Smooth muscle cell of the brain vasculature (primary cell): ENCODE measurements around the gene FGF2.

ENCODE experiments used
- DNase-seq: peaks from one replicate; pipeline ENCODE4 v3.0.0-alpha.2; 2012; ENCODE audit warnings: low read depth, low spot score

Gene FGF2

DNA sequence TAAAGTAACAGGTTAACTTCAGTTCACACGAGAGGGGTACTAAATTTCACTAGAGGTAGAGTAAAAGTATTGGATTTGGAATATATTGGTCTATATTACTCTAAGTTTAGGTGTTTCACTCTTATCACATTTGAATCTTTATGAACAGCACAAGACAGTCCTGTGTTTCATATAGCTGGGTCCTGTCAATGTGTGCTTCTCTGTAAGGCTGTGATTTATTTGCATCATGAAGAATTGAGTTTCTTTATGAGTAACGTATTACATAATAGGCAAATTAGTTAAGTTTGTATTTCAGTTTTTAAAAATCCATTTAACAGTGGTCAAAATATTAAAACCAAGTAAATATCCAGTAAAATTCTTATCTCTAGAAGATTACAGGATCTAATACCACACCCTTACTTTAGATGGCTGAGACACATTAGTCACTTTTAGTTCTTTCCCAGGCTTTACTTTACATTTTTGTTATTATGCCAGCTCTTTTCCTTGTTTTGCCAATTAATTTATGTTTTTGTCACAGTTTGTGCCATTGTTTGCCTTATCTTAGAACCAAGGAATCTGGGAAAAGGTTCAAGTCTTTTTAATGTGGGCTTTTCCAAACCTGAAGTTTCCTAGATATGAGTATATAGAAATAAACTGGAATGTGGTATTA is 63.6 kb downstream of the FGF2 start:
- DNase-seq: no peak

GRCh38 chr4:122894827-122895226 is 68.2 kb downstream of the FGF2 start:
- no peak for DNase-seq

DNA sequence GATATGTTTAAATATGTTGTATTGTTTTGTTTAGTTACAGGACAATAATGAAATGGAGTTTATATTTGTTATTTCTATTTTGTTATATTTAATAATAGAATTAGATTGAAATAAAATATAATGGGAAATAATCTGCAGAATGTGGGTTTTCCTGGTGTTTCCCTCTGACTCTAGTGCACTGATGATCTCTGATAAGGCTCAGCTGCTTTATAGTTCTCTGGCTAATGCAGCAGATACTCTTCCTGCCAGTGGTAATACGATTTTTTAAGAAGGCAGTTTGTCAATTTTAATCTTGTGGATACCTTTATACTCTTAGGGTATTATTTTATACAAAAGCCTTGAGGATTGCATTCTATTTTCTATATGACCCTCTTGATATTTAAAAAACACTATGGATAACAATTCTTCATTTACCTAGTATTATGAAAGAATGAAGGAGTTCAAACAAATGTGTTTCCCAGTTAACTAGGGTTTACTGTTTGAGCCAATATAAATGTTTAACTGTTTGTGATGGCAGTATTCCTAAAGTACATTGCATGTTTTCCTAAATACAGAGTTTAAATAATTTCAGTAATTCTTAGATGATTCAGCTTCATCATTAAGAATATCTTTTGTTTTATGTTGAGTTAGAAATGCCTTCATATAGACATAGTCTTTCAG is 68.8 kb downstream of the FGF2 start:
- DNase-seq: no peak

DNA sequence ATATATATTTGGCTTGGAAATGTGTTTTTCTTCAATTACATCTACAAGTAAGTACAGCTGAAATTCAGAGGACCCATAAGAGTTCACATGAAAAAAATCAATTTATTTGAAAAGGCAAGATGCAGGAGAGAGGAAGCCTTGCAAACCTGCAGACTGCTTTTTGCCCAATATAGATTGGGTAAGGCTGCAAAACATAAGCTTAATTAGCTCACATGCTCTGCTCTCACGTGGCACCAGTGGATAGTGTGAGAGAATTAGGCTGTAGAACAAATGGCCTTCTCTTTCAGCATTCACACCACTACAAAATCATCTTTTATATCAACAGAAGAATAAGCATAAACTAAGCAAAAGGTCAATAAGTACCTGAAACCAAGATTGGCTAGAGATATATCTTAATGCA is 69.6 kb downstream of the FGF2 start:
- DNase-seq: no peak

DNA sequence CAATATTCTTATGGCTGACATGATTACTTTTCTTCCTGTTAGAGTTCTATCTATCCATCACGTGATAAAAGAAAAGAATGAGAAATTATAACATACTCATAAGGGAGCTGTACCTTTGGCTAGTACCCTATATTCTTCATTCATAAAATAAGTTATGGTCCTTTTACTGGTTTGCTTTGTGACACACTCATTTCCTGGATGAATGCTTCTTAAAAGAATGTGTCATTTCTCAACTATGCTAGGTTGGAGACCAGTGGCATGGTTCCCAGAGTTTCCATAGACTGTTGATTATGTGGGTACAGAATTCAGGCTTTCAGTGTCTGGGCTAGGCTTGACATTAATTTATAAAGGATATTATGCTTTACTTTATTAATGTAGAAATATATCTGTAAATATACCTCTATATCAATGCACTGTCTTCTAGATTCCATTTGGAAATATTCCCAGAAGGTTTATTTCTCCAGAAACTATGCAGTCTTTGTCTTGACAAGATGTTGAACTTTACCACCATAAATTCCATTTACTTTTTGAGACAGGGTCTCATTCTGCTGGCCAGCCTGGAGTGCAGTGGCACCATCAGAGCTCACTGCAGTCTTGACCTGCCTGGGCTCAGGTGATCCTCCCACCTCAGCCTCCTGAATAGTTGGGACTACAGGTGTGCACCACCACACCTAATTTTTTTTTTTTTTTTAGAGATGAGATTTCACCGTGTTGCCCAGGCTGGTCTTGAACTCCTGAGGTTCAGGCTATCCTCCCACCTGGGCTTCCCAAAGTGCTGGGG is 71.9 kb downstream of the FGF2 start:
- no peak for DNase-seq

DNA sequence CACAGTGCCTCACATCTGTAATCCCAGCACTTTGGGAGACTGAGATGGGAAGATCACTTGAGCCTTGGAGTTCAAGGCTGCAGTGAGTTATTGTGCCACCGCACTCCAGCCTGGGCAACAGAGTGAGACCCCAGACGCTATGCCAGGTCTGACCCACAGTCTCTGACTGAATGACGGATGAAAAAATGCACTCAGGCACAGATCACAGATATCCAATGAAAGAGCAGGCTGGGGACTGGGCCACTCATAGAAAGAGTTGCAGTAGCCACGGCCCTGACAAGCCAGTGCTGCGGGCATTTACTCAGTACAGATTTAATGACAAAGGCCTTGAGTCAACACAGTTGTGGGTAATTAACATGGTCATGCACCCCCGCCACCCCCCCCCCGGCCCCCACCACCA is 73.1 kb downstream of the FGF2 start:
- no peak for DNase-seq

DNA sequence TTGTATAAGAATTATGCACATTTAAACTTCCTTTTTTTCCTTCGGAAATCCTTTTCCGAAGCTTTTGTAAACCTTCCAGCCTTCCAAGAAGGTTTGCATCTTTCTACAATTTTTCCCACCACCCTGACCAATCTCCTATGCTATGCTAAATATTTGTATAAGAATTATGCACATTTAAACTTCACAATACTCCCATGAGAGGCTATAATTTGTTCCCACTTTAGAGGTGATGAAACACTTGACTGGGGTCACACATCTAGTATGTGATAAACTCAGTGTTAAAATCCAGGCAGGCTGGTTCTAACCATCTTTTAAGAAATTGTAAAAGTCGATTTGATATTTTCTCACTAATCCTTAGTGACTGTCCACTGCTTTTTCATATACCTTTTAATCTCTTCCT is 73.7 kb downstream of the FGF2 start:
- DNase-seq: no peak

DNA sequence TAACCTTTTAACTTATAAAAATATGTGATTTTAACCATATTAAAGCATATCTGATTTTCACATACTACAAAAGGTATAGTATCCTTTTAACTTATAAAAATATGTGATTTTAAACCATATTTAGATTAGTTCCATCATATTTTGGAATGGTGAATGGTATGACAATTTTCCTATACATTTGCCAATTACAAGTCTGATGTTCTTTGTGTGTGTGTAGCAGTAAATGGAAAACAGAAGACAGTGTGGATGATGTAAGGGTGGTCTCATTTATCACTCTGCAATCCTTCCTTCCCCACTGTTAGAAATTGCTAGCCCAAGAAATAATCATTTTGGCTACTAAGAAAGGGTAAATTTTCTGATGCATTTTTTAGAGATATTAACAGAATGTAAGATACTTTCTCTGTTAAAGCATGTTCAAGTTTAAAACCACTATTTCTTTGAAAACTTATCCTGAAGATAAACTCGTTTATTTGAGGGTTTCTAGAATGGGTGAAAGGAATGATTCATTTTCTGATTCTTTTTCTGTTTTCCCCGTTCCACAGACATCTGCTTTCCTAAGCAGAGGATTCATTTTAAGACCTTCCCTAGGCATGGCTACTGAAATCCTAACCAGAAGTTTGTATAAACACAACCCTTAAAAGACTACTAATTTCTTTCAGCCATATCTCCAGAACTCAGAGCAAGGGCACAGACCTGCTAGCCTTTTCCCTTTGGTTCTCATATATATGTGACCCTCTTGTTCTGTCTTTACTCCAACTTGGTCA is 74.8 kb downstream of the FGF2 start:
- no peak for DNase-seq

- DNase-seq: no peak
Measured at GRCh38 chr4:122903766-122904288, 77.2 kb downstream of the FGF2 start.

DNA sequence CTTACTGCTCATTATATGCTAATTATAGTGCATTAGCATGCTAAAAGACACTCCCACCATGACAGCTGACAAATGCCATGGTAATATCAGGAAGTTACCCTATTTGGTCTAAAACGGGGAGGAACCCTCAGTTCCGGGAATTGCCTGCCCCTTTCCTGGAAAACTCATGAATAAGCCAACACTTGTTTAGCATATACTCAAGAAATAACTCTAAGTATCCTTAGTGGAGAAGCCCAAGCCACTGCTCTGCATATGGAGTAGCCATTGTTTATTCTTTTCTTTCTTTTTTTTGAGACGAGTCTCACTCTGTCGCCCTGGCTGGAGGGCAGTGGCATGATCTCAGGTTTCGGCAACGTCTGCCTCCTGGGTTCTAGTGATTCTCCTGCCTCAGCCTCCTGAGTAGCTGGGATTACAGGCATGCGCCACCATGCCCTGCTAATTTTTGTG is 80.3 kb downstream of the FGF2 start:
- DNase-seq: no peak

DNA sequence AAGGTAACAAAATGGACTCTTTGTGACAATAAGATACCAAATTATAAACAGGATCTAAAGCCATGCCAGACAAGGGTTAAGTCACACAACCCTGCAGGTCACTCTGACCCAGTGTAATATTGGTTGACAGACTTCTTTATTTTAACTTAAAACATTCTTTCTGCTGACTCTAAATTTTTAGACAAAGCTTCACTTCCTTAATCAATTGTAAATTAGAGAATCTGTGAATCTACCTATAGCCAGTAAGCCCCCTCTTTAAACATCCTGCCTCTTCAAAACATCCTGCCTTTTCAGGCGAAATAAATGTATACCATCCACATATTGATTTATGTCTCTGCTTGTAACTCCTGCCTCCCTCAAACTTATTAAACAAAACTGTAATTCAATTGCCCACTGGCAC is 81.6 kb downstream of the FGF2 start:
- DNase-seq: no peak

GRCh38 chr4:122909683-122910082 is 83.1 kb downstream of the FGF2 start:
- DNase-seq: no peak

DNA sequence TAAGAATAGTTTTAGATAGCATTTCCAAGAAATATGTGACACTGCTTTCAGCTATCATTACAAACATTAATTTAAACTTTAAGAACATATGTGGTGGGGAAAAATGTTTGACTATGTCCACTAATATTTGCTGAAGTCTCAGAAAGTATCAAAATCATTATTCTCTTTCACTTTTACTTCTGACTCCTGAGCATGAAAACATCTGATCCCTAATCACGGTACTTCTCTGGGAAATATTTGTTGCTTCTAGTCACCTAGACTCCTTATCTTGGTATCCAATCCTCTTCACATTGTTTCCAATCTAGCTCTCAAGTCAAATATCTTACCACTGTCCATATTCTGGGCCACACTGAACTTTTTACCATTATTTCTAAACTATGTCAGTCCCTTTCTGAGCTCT is 85.0 kb downstream of the FGF2 start:
- no peak for DNase-seq

- no peak for DNase-seq
Measured at GRCh38 chr4:122912810-122913575, 86.4 kb downstream of the FGF2 start.

GRCh38 chr4:122914292-122914904 is 87.8 kb downstream of the FGF2 start:
- DNase-seq: no peak

GRCh38 chr4:122914938-122915337 is 88.3 kb downstream of the FGF2 start:
- no peak for DNase-seq

DNA sequence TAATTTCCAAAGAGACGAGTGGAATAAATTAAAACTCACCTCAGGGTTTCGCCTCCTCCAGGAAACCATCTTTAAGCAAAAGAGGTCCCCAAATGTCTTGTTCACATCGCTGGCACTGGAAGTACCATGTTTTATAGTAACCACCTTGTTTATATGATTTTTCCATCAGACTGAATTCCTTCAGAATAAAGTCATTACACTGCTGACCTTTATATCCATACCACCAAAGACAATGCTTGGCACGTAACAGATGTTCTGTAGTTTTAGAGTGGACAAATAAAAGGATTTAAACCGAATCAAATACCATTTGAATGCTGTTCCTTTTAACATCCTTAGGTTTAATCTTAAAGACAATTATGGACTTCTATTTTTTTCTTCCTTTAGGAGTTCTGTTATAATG is 91.1 kb downstream of the FGF2 start:
- DNase-seq: no peak

GRCh38 chr4:122920473-122920872 is 93.8 kb downstream of the FGF2 start:
- DNase-seq: no peak

GRCh38 chr4:122921300-122921699 is 94.7 kb downstream of the FGF2 start:
- no peak for DNase-seq

- DNase-seq: no peak
Measured at GRCh38 chr4:122921971-122922876, 95.6 kb downstream of the FGF2 start, which contains the start of gene NUDT6. NUDT6 (minus strand) TSS chr4:122922597; CDS start chr4:122922572, 25 bp downstream.
